Measurements from ENCODE around the gene TAS2R13.

The TAS2R13 gene

GRCh38 chr12:10909462-10909861 is at the start of gene TAS2R13:
Gene TAS2R13 (minus strand): TSS chr12:10909562. CDS start chr12:10909298, 264 bp downstream.
- no peak for TF ChIP-seq CTCF (IDR thresholded peaks at IDR 0.05; ENCODE audit: borderline replicate concordance, insufficient read depth, low read depth, low read length)
- no peak within 1 kb of the TSS for H3K4me3 ChIP-seq (ENCODE audit: low read depth, low read length)

- TF ChIP-seq CTCF (IDR thresholded peaks at IDR 0.05; ENCODE audit: borderline replicate concordance, insufficient read depth, low read depth, low read length) = no peak
These were observed 48.4 kb upstream of the TAS2R13 start for GRCh38 chr12:10957741-10958140.

DNA sequence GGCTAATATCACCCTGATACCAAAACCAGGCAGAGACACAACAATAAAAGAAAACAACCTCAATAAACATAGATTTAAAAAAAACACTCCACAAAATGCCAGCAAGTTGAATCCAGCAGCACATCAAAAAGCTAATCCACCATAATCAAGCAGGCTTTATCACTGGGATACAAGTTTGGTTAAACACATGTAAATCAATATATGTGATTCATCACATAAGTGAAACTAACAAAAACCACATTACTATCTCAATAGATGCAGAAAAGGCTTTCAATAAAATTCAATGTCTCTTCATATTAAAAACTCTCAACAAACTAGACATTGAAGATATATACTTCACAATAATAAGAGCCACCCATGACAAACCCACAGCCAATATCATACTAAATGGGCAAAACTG is 46.7 kb upstream of the TAS2R13 start:
- H3K4me3 ChIP-seq (ENCODE audit: low read depth, low read length) = no peak overlapping the region
- no peak for TF ChIP-seq CTCF (IDR thresholded peaks at IDR 0.05; ENCODE audit: borderline replicate concordance, insufficient read depth, low read depth, low read length)

More at GRCh38 chr12:10957741-10958140, 48.4 kb upstream of the TAS2R13 start:
- no peak overlapping the region for H3K4me3 ChIP-seq (ENCODE audit: low read depth, low read length)

GRCh38 chr12:10952645-10953044 is 43.3 kb upstream of the TAS2R13 start:
- no peak for TF ChIP-seq CTCF (IDR thresholded peaks at IDR 0.05; ENCODE audit: borderline replicate concordance, insufficient read depth, low read depth, low read length)
- H3K4me3 ChIP-seq (ENCODE audit: low read depth, low read length) = no peak overlapping the region

- no peak for TF ChIP-seq CTCF (IDR thresholded peaks at IDR 0.05; ENCODE audit: borderline replicate concordance, insufficient read depth, low read depth, low read length)
- no peak overlapping the region for H3K4me3 ChIP-seq (ENCODE audit: low read depth, low read length)
These were observed 33.8 kb upstream of the TAS2R13 start for GRCh38 chr12:10943167-10943566.

- TF ChIP-seq CTCF (IDR thresholded peaks at IDR 0.05; ENCODE audit: borderline replicate concordance, insufficient read depth, low read depth, low read length) = no peak
- H3K4me3 ChIP-seq (ENCODE audit: low read depth, low read length) = no peak overlapping the region
These were observed 32.7 kb upstream of the TAS2R13 start for GRCh38 chr12:10941916-10942607.

GRCh38 chr12:10941369-10941768 is 32.0 kb upstream of the TAS2R13 start:
- H3K4me3 ChIP-seq (ENCODE audit: low read depth, low read length) = no peak overlapping the region
- no peak for TF ChIP-seq CTCF (IDR thresholded peaks at IDR 0.05; ENCODE audit: borderline replicate concordance, insufficient read depth, low read depth, low read length)

All from GM12875 (cell line).